ENCODE data around the gene NLE1.

GRCh38 chr17:35167046-35167445 is 24.9 kb upstream of the NLE1 start:
- TF ChIP-seq POLR2A (IDR thresholded peaks at IDR 0.05; ENCODE audit: low read depth, low read length) (no peak), POLR2AphosphoS5 (IDR thresholded peaks at IDR 0.05; ENCODE audit: low read depth, low read length) (no peak), TAF1 (IDR thresholded peaks at IDR 0.05; ENCODE audit: low read depth, low read length) (no peak), SPI1 (IDR thresholded peaks at IDR 0.05; ENCODE audit: low read depth, low read length) (no peak), PAX5 (IDR thresholded peaks at IDR 0.05; ENCODE audit: insufficient read depth, low read length, severe bottlenecking) (no peak), POU2F2 (IDR thresholded peaks at IDR 0.05; ENCODE audit: low read depth, low read length) (no peak)
